ENCODE measurements around the gene SPANXA1. TPM values are rescaled to one million over a fixed set of nuclear protein-coding genes. Genes with fewer than 3 reads are reported as not detected.
"Not testable (repeated sequence)": the region's sequence is repeated elsewhere in the genome, so short reads cannot be mapped to it uniquely, and the experiment has no call there.

SPANXA1 gene
- total and polyA plus RNA-seq, 2 of the 13 experiments (the other 11 are each of a cell fraction or from before 2014, with no cell fraction given) = not detected

- 8% methylated on average over 1 of the region's 1 CpG for WGBS (ENCODE audit: low lambda C conversion rate)
These were observed 24.6 kb upstream of the SPANXA1 start for GRCh38 chrX:141609111-141609510.

DNA sequence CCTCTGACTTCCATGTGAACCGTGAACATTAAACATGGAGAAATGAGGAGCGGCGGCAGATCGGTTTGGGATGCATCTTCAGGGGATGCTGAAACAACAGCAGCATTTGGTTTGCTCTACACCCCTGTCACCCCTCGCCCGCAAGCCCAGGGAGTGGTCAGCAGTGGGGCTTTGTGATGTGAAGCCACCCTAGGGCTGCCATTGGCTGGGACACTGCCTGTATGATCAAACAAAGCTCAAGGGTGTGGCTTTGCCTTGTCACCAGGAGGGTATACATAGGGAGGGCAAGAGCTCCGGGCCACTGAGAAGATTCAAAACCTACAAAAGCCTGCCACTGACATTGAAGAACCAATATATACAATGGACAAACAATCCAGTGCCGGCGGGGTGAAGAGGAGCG lies 4.9 kb upstream of the SPANXA1 start, which contains the start of gene SPANXA2:
SPANXA2 (plus strand) TSS at position 301 of the 400 bp plus-strand sequence; CDS start at position 361, 60 bp downstream.
- H3K4me1 ChIP-seq (ENCODE audit: insufficient read depth, low read length); in situ Hi-C loops (cut with HindIII; ENCODE audit: extremely low pct_ligation_motif_present, low pct_unique_long_range_greater_than_20kb); H2AFZ ChIP-seq (ENCODE audit: low read length); DNase-seq (ENCODE audit: low spot score); H3K9me3 ChIP-seq (ENCODE audit: low read length); CTCF ChIA-PET (ENCODE audit: low intra/inter-chr PET ratio, low total read pairs); BruUV-seq (replicated peaks); POLR2A ChIA-PET; H3K4me3 ChIP-seq (replicated peaks in 1 of 3; ENCODE audit: insufficient read depth in 1 of 3, low read depth in 2 of 3, low read length in 3 of 3); ATAC-seq; H3K4me2 ChIP-seq (ENCODE audit: low read depth, low read length); H4K20me1 ChIP-seq (ENCODE audit: insufficient read depth, low read length); H3K36me3 ChIP-seq (replicated peaks in 1 of 2; ENCODE audit: control insufficient read depth in 1 of 2, insufficient read depth in 2 of 2, low read length in 2 of 2); FAIRE-seq; intact Hi-C loops (cut with micrococcal nuclease; ENCODE audit: unreplicated experiment); H3K27ac ChIP-seq (ENCODE audit: extremely low read length, insufficient read depth, low read length); H3K27me3 ChIP-seq (ENCODE audit: control insufficient read depth in 1 of 2, insufficient read depth in 2 of 2, low read length in 2 of 2); H3K79me2 ChIP-seq (ENCODE audit: insufficient read depth, low read length); H3K9ac ChIP-seq (ENCODE audit: insufficient read depth, low read depth, low read length): not testable (repeated sequence)
- no CpG with 5 or more reads among the region's 10 CpGs for WGBS (ENCODE audit: low lambda C conversion rate)

More at GRCh38 chrX:141609111-141609510, 24.6 kb upstream of the SPANXA1 start:
- H3K27ac ChIP-seq (ENCODE audit: extremely low read length, insufficient read depth, low read length) = no peak overlapping the region
- H3K27me3 ChIP-seq (ENCODE audit: control insufficient read depth in 1 of 2, insufficient read depth in 2 of 2, low read length in 2 of 2) = no peaks in the 10 kb centered on the region
- BruUV-seq (replicated peaks) = no TSS peak
- no peak overlapping the region for H3K9ac ChIP-seq (ENCODE audit: insufficient read depth, low read depth, low read length)
- DNase-seq (ENCODE audit: low spot score) (no peak), FAIRE-seq (no peak), ATAC-seq (no peak)
- intact Hi-C loops (cut with micrococcal nuclease; ENCODE audit: unreplicated experiment) = no loop called here
- in situ Hi-C loops (cut with HindIII; ENCODE audit: extremely low pct_ligation_motif_present, low pct_unique_long_range_greater_than_20kb) = no loop called here
- POLR2A ChIA-PET = no interaction called here
- H3K4me1 ChIP-seq (ENCODE audit: insufficient read depth, low read length) = no peaks in the 10 kb centered on the region
- H2AFZ ChIP-seq (ENCODE audit: low read length) = no peak overlapping the region
- no peaks in the 10 kb centered on the region for H3K79me2 ChIP-seq (ENCODE audit: insufficient read depth, low read length)
- H3K4me3 ChIP-seq (replicated peaks in 1 of 3; ENCODE audit: insufficient read depth in 1 of 3, low read depth in 2 of 3, low read length in 3 of 3) = no peak overlapping the region
- TF ChIP-seq ZNF713 (CRISPR knock-in tag; IDR thresholded peaks at IDR 0.05) (no peak), SMAD3 (CRISPR knock-in tag; IDR thresholded peaks at IDR 0.05) (no peak), KMT2A (CRISPR knock-in tag; IDR thresholded peaks at IDR 0.05) (no peak), ZNF124 (CRISPR knock-in tag; IDR thresholded peaks at IDR 0.05) (no peak)
- CTCF ChIA-PET (ENCODE audit: low intra/inter-chr PET ratio, low total read pairs) = no interaction called here
- H3K9me3 ChIP-seq (ENCODE audit: low read length) = no peaks in the 10 kb centered on the region; the same call in 1 of the 2 replicates
- no peak overlapping the region for H3K4me2 ChIP-seq (ENCODE audit: low read depth, low read length)
- no peaks in the 10 kb centered on the region for H3K36me3 ChIP-seq (replicated peaks in 1 of 2; ENCODE audit: control insufficient read depth in 1 of 2, insufficient read depth in 2 of 2, low read length in 2 of 2)
- no peaks in the 10 kb centered on the region for H4K20me1 ChIP-seq (ENCODE audit: insufficient read depth, low read length)

DNA sequence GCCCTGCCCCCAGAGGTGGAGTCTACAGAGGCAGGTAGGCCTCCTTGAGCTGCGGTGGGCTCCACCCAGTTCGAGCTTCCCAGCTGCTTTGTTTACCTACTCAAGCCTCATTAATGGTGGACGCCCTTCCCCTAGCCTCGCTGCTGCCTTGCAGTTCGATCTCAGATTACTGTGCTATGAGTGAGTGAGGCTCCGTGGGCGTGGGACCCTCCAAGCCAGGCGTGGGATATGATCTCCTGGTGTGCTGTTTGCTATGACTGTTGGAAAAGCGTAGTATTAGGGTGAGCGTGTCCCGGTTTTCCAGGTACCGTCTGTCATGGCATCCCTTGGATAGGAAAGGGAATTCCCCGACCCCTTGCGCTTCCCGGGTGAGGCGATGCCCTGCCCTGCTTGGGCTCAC lies 42.0 kb downstream of the SPANXA1 start:
- H3K9ac ChIP-seq (ENCODE audit: insufficient read depth, low read depth, low read length); H3K27me3 ChIP-seq (ENCODE audit: control insufficient read depth in 1 of 2, insufficient read depth in 2 of 2, low read length in 2 of 2); H3K9me3 ChIP-seq (ENCODE audit: low read length); H3K27ac ChIP-seq (ENCODE audit: extremely low read length, insufficient read depth, low read length); H4K20me1 ChIP-seq (ENCODE audit: insufficient read depth, low read length); in situ Hi-C loops (cut with HindIII; ENCODE audit: extremely low pct_ligation_motif_present, low pct_unique_long_range_greater_than_20kb); H2AFZ ChIP-seq (ENCODE audit: low read length); H3K4me2 ChIP-seq (ENCODE audit: low read depth, low read length); intact Hi-C loops (cut with micrococcal nuclease; ENCODE audit: unreplicated experiment); BruUV-seq (replicated peaks); CTCF ChIA-PET (ENCODE audit: low intra/inter-chr PET ratio, low total read pairs); H3K4me3 ChIP-seq (replicated peaks in 1 of 3; ENCODE audit: insufficient read depth in 1 of 3, low read depth in 2 of 3, low read length in 3 of 3); POLR2A ChIA-PET; DNase-seq (ENCODE audit: low spot score); ATAC-seq; H3K79me2 ChIP-seq (ENCODE audit: insufficient read depth, low read length); H3K4me1 ChIP-seq (ENCODE audit: insufficient read depth, low read length); FAIRE-seq; H3K36me3 ChIP-seq (replicated peaks in 1 of 2; ENCODE audit: control insufficient read depth in 1 of 2, insufficient read depth in 2 of 2, low read length in 2 of 2): not testable (repeated sequence)
- WGBS (ENCODE audit: low lambda C conversion rate) = no CpG with 5 or more reads among the region's 16 CpGs
